Spleen (tissue), 7 donors: ENCODE measurements around the gene TRIM63.
"Not testable (repeated sequence)": the region's sequence is repeated elsewhere in the genome, so short reads cannot be mapped to it uniquely, and the experiment has no call there.

Experiments used
- POLR2A ChIP-seq, 3 donors: fragments of 450-650 bp; IDR thresholded peaks; one replicate each; pipeline ENCODE4 v1.5.1; 2017; ENCODE audit warnings: antibody characterized with exemption in 3 of 3, mild to moderate bottlenecking in 1 of 3
- POLR2AphosphoS5 ChIP-seq, 3 donors: sonication (generic); formaldehyde crosslinking; IDR thresholded peaks; one replicate each; pipeline ENCODE4 v1.5.1; 2017; ENCODE audit warnings: antibody characterized with exemption in 3 of 3
- TF ChIP-seq, protein P1 (sequence below), 11 experiments: fragments of 200-600 bp in 7 of 11; fragments of 450-650 bp in 4 of 11; sonication (generic) in 4 of 11; IDR thresholded peaks in 8 of 11; conservative IDR thresholded peaks in 3 of 11; 1 replicate in 7 of 11; 2 replicates in 4 of 11; pipeline versions ENCODE4 v1.4.0 to v1.8.0; 2016 to 2021; ENCODE audit warnings: antibody characterized with exemption in 11 of 11, inconsistent platforms in 4 of 11, mild to moderate bottlenecking in 1 of 11
- donor health status: DM: no; HTN: no; CAD: no; lungs with moderate emphysema.
- donor health status: DM: no; HTN: no; CAD: no.
- donor health status: DM: no; HTN: no; CAD: no.

DNA sequence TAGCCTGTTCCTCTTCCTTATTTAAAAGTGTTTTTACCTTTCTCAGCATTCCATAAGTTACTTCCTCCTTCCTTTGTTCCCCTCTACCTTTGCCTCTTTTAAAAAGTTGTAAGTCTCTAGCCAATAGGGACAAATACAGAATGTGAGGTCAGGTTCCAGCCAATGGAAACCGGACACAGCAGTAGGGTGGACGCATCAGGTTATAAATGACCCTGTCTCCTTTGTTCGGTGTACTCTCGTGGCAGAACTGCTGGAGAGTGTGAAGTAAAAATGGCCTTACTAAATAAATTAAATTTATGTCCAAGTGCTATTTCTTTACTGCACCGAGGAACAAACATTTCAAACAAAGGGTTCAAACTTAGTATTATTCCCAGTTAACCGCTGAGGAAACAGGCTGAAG is 26.1 kb upstream of the TRIM63 start:
- not testable (repeated sequence) for TF ChIP-seq POLR2A, POLR2AphosphoS5 (IDR thresholded peaks at IDR 0.05)
- TF ChIP-seq, protein P1, sequence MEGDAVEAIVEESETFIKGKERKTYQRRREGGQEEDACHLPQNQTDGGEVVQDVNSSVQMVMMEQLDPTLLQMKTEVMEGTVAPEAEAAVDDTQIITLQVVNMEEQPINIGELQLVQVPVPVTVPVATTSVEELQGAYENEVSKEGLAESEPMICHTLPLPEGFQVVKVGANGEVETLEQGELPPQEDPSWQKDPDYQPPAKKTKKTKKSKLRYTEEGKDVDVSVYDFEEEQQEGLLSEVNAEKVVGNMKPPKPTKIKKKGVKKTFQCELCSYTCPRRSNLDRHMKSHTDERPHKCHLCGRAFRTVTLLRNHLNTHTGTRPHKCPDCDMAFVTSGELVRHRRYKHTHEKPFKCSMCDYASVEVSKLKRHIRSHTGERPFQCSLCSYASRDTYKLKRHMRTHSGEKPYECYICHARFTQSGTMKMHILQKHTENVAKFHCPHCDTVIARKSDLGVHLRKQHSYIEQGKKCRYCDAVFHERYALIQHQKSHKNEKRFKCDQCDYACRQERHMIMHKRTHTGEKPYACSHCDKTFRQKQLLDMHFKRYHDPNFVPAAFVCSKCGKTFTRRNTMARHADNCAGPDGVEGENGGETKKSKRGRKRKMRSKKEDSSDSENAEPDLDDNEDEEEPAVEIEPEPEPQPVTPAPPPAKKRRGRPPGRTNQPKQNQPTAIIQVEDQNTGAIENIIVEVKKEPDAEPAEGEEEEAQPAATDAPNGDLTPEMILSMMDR (IDR thresholded peaks at IDR 0.05 in 8 of 11, conservative IDR thresholded peaks at IDR 0.05 in 3 of 11) = not testable (repeated sequence)
